Measurements from ENCODE around the gene DSC3. TPM values are rescaled to one million over a fixed set of nuclear protein-coding genes. Genes with fewer than 3 reads are reported as not detected.
A peak's percentile ranks its signal among the peaks of the same experiment; 100 is the strongest.

DSC3 gene
- total RNA-seq, 1 experiment from 2014 or later = 14.6 TPM

DNA sequence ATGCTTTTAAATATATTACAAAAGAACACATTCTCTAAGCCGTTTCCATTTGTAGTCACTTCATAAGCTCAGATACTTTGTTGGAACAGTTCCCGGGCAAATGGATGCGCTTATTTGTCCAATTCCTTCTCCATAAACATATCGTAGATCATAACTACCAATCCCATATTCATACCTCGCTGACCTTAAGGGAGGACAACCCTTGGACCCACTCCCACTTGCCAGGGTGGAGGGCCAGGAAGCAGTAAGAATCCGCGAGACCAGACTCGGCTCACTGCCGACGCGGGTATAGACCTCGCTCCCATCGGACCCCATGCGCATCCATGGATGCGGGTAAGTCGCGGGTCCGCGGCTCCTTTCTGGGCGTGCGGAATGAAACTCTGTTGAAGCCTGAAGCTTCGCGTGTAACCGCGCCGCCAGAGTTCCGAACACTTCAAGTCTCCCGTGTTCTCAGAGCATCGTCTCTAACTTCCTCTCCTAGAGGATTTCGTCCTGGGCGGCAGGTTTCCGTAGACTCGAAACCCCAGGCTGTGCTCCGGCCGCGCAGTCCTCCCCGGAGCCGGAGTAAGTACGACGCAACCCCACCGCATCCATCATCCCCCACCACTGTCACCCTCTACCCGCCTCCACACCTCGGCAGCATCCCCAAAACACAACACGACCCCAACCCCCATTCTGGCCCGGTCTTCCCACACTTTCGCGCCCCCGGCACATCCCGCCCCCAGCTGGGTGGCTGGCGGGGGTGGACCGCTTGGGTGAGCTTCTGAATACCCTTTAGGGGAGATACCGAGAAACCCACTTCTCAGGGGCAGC is 1.1 kb downstream of the DSC3 start:
- intact Hi-C loops (cut with micrococcal nuclease) = loop anchor here (1.0 to 5.0 kb wide), 4 partner anchors 30 to 201 kb away; no protein-coding TSS in a partner anchor
- peak overlapping the region; percentile 77 for H2AFZ ChIP-seq (ENCODE audit: low read length)
- H3K79me2 ChIP-seq (ENCODE audit: low read length) = peaks cover 42% of the 10 kb centered on the region
- ChIA-PET CTCF (interaction anchor here (0.6 kb wide), 2 partner anchors 58 to 62 kb away, joined by 3 read pairs; no protein-coding TSS in a partner anchor), POLR2A (ENCODE audit: unreplicated experiment) (interaction anchor here (0.5 to 0.7 kb wide), 5 partner anchors 15 to 210 kb away, joined by 3 to 5 read pairs (median 3); no protein-coding TSS in a partner anchor)
- TF ChIP-seq, protein P1, sequence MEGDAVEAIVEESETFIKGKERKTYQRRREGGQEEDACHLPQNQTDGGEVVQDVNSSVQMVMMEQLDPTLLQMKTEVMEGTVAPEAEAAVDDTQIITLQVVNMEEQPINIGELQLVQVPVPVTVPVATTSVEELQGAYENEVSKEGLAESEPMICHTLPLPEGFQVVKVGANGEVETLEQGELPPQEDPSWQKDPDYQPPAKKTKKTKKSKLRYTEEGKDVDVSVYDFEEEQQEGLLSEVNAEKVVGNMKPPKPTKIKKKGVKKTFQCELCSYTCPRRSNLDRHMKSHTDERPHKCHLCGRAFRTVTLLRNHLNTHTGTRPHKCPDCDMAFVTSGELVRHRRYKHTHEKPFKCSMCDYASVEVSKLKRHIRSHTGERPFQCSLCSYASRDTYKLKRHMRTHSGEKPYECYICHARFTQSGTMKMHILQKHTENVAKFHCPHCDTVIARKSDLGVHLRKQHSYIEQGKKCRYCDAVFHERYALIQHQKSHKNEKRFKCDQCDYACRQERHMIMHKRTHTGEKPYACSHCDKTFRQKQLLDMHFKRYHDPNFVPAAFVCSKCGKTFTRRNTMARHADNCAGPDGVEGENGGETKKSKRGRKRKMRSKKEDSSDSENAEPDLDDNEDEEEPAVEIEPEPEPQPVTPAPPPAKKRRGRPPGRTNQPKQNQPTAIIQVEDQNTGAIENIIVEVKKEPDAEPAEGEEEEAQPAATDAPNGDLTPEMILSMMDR (conservative IDR thresholded peaks at IDR 0.05; ENCODE audit: low read depth, low read length) = no peak
- TF ChIP-seq EZH2 (IDR thresholded peaks at IDR 0.05; ENCODE audit: low read length, unreplicated experiment) = no peak
- BruUV-seq (replicated peaks) = TSS peak; percentile 70
- peak overlapping the region; percentile 79 for H3K9ac ChIP-seq (ENCODE audit: low read length)
- H3F3A ChIP-seq (ENCODE audit: low read length, unreplicated experiment) = no peaks in the 10 kb centered on the region
- H3K9me2 ChIP-seq (replicated peaks; ENCODE audit: low read length) = no peaks in the 10 kb centered on the region
- no peaks in the 10 kb centered on the region for H3K27me3 ChIP-seq (ENCODE audit: low read length)
- no peaks in the 10 kb centered on the region for H3K9me3 ChIP-seq (ENCODE audit: low read length)
- DNase-seq (peak; percentile 47), ATAC-seq (peak; percentile 29)
- H3K36me3 ChIP-seq (ENCODE audit: low read depth, low read length) = no peaks in the 10 kb centered on the region
- peak overlapping the region; percentile 77 for H3K4me3 ChIP-seq (ENCODE audit: low read length)
- H3K4me1 ChIP-seq (ENCODE audit: insufficient read depth, low read length) = peaks cover 40% of the 10 kb centered on the region
- no peaks in the 10 kb centered on the region for H4K20me1 ChIP-seq (ENCODE audit: low read length)
- peak overlapping the region; percentile 63 for H3K27ac ChIP-seq (ENCODE audit: low read length)
- peak overlapping the region; percentile 84 for H3K4me2 ChIP-seq (ENCODE audit: low read length)

DNA sequence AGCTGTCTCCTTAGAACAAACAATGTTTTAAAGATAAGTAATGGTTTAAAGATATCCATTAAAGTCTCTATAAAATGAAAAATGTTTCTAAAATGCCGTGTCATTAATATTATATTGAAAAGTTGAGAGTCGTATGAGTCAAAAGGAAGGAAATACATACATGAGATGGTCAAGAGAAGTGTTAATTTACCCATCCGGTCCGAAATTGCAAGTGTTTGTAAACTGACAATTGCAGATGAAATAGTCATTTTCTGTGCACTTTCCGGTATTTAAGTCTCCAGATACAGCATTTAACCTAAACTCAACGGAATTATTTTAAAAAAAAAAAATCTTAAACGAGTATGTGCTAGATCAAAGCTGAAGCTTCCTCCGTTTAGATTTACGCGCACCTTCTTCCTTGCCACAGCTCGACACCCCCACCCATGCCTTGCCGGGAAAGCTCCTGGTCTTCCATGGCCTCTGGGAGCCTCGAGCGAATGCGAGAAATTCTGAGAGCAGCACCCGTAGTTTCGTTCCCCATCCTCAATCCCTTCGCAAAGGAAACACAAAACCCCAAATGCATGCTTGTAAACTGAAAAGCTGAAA is 1.8 kb downstream of the DSC3 start:
- H2AFZ ChIP-seq (ENCODE audit: low read length) = peak overlapping the region; percentile 77
- ATAC-seq (peak; percentile 18; the same call in 1 of the 2 replicates), DNase-seq (peak; percentile 60)
- peak overlapping the region; percentile 77 for H3K4me3 ChIP-seq (ENCODE audit: low read length)
- POLR2A ChIA-PET (ENCODE audit: unreplicated experiment) = interaction anchor here (0.5 to 0.7 kb wide), 5 partner anchors 16 to 211 kb away, joined by 3 to 4 read pairs (median 3); no protein-coding TSS in a partner anchor
- peak overlapping the region; percentile 84 for H3K4me2 ChIP-seq (ENCODE audit: low read length)
- H3K36me3 ChIP-seq (ENCODE audit: low read depth, low read length) = no peaks in the 10 kb centered on the region
- CTCF ChIA-PET = interaction anchor here (0.6 kb wide), 1 partner anchor 62 kb away, joined by 3 read pairs; no protein-coding TSS in a partner anchor
- no peaks in the 10 kb centered on the region for H3K27me3 ChIP-seq (ENCODE audit: low read length)
- no TSS peak for BruUV-seq (replicated peaks)
- TF ChIP-seq EZH2phosphoT487 (IDR thresholded peaks at IDR 0.05; ENCODE audit: borderline replicate concordance, low read length) (no peak), EZH2 (IDR thresholded peaks at IDR 0.05; ENCODE audit: low read length, unreplicated experiment) (no peak)
- TF ChIP-seq, protein P1 (conservative IDR thresholded peaks at IDR 0.05; ENCODE audit: low read depth, low read length) = no peak
- H3K4me1 ChIP-seq (ENCODE audit: insufficient read depth, low read length) = peaks cover 37% of the 10 kb centered on the region
- peak overlapping the region; percentile 63 for H3K27ac ChIP-seq (ENCODE audit: low read length)
- no peaks in the 10 kb centered on the region for H3F3A ChIP-seq (ENCODE audit: low read length, unreplicated experiment)
- H3K9me3 ChIP-seq (ENCODE audit: low read length) = no peaks in the 10 kb centered on the region
- H3K9me2 ChIP-seq (replicated peaks; ENCODE audit: low read length) = no peaks in the 10 kb centered on the region
- peak overlapping the region; percentile 79 for H3K9ac ChIP-seq (ENCODE audit: low read length)
- peaks cover 42% of the 10 kb centered on the region for H3K79me2 ChIP-seq (ENCODE audit: low read length)
- intact Hi-C loops (cut with micrococcal nuclease) = loop anchor here (1.0 to 5.0 kb wide), 3 partner anchors 147 to 202 kb away; no protein-coding TSS in a partner anchor
- no peaks in the 10 kb centered on the region for H4K20me1 ChIP-seq (ENCODE audit: low read length)
